H9 (cell line): Measurements from ENCODE around the gene CDH13. TPM values are rescaled to one million over a fixed set of nuclear protein-coding genes. Genes with fewer than 3 reads are reported as not detected.

ENCODE experiments used
- DNase-seq: peaks from one replicate; pipeline ENCODE4 v3.0.0-alpha.2; 2017
- H2AFZ ChIP-seq: one replicate; pipeline ENCODE4 v1.6.1; 2013; ENCODE audit warnings: mild to moderate bottlenecking, low read length, control low read depth, moderate library complexity
- H2AK5ac ChIP-seq: 2 replicates; pipeline ENCODE4 v1.6.1; 2013; ENCODE audit warnings: low read length, control low read depth, mixed read lengths; ENCODE audit not compliant: insufficient read length
- H2BK120ac ChIP-seq: one replicate; pipeline ENCODE4 v1.6.1; 2013; ENCODE audit warnings: low read depth, mild to moderate bottlenecking, low read length, control low read depth, inconsistent platforms; ENCODE audit not compliant: poor library complexity, severe bottlenecking
- H2BK12ac ChIP-seq: 2 replicates; pipeline ENCODE4 v1.6.1; 2013; ENCODE audit warnings: low read length, control low read depth, mixed read lengths, low read depth; ENCODE audit not compliant: insufficient read length
- H2BK15ac ChIP-seq: 2 replicates; pipeline ENCODE4 v1.6.1; 2013; ENCODE audit warnings: low read depth, low read length, control low read depth
- H2BK20ac ChIP-seq: one replicate; pipeline ENCODE4 v1.6.1; 2013; ENCODE audit warnings: low read depth, mild to moderate bottlenecking, low read length, control low read depth, inconsistent platforms; ENCODE audit not compliant: poor library complexity, severe bottlenecking
- H2BK5ac ChIP-seq: 2 replicates; pipeline ENCODE4 v1.6.1; 2013; ENCODE audit warnings: low read length, control low read depth, mixed read lengths; ENCODE audit not compliant: insufficient read length
- H3K14ac ChIP-seq: 2 replicates; pipeline ENCODE4 v1.6.1; 2013; ENCODE audit warnings: low read length, control low read depth; ENCODE audit not compliant: insufficient read depth
- H3K18ac ChIP-seq: 2 replicates; pipeline ENCODE4 v1.6.1; 2013; ENCODE audit warnings: low read depth, mild to moderate bottlenecking, mixed read lengths, low read length, control low read depth; ENCODE audit not compliant: insufficient read length
- H3K23ac ChIP-seq: 2 replicates; pipeline ENCODE4 v1.6.1; 2013; ENCODE audit warnings: low read length, control low read depth, mixed read lengths, low read depth; ENCODE audit not compliant: insufficient read length
- H3K23me2 ChIP-seq: 2 replicates; pipeline ENCODE4 v1.6.1; 2013; ENCODE audit warnings: low read depth, mild to moderate bottlenecking, mixed read lengths, low read length, control low read depth; ENCODE audit not compliant: insufficient read length, poor library complexity, severe bottlenecking
- H3K27ac ChIP-seq: 2 replicates; pipeline ENCODE4 v1.5.1; 2013; ENCODE audit warnings: low read length, control low read depth, mixed read lengths, low read depth; ENCODE audit not compliant: insufficient read length
- H3K27me3 ChIP-seq: 2 replicates; pipeline ENCODE4 v1.6.1; 2013; ENCODE audit warnings: low read length, control low read depth, inconsistent platforms; ENCODE audit not compliant: insufficient read depth
- H3K4ac ChIP-seq: 2 replicates; pipeline ENCODE4 v1.6.1; 2013; ENCODE audit warnings: low read depth, mild to moderate bottlenecking, control low read depth, inconsistent platforms, low read length, moderate library complexity
- H3K4me1 ChIP-seq: 2 replicates; pipeline ENCODE4 v1.6.1; 2013; ENCODE audit warnings: low read length, control low read depth, inconsistent platforms; ENCODE audit not compliant: insufficient read depth
- H3K4me2 ChIP-seq: 2 replicates; pipeline ENCODE4 v1.6.1; 2013; ENCODE audit warnings: low read length, control low read depth, mixed read lengths; ENCODE audit not compliant: insufficient read length, insufficient read depth
- H3K56ac ChIP-seq: 2 replicates; pipeline ENCODE4 v1.6.1; 2013; ENCODE audit warnings: low read depth, mild to moderate bottlenecking, mixed read lengths, low read length, control low read depth; ENCODE audit not compliant: insufficient read length
- H3K79me1 ChIP-seq: 2 replicates; pipeline ENCODE4 v1.6.1; 2013; ENCODE audit warnings: low read depth, mild to moderate bottlenecking, moderate library complexity, low read length, control low read depth, inconsistent platforms; ENCODE audit not compliant: insufficient read depth, poor library complexity, severe bottlenecking
- H3K79me2 ChIP-seq: 2 replicates; pipeline ENCODE4 v1.6.1; 2013; ENCODE audit warnings: low read length, control low read depth, inconsistent platforms; ENCODE audit not compliant: insufficient read depth
- H3K9ac ChIP-seq: 2 replicates; pipeline ENCODE4 v1.6.1; 2013; ENCODE audit warnings: low read length, control low read depth, mixed read lengths; ENCODE audit not compliant: insufficient read length; ENCODE audit errors: extremely low read depth
- H3K9me3 ChIP-seq: one replicate; pipeline ENCODE4 v1.6.1; 2013; ENCODE audit warnings: low read depth, low read length, inconsistent platforms; ENCODE audit not compliant: control insufficient read depth
- H3T11ph ChIP-seq: one replicate; pipeline ENCODE4 v1.6.1; 2013; ENCODE audit warnings: mild to moderate bottlenecking, low read length, control low read depth, inconsistent platforms
- H4K20me1 ChIP-seq: one replicate; pipeline ENCODE4 v1.6.1; 2013; ENCODE audit not compliant: control insufficient read depth, insufficient read length, insufficient read depth
- H4K5ac ChIP-seq: 2 replicates; pipeline ENCODE4 v1.6.1; 2013; ENCODE audit warnings: low read depth, mild to moderate bottlenecking, mixed read lengths, low read length, control low read depth; ENCODE audit not compliant: insufficient read length
- H4K8ac ChIP-seq: replicated peaks from 2 replicates; pipeline ENCODE4 v1.6.1; 2013; ENCODE audit warnings: low read length, control low read depth, mixed read lengths, low read depth; ENCODE audit not compliant: insufficient read length
- H4K91ac ChIP-seq: 2 replicates; pipeline ENCODE4 v1.6.1; 2013; ENCODE audit warnings: low read depth, mild to moderate bottlenecking, moderate library complexity, mixed read lengths, low read length, control low read depth; ENCODE audit not compliant: insufficient read length
- H3K27ac Mint-ChIP-seq, 3 experiments: 2 replicates in 2 of 3; 3 replicates in 1 of 3; pipeline ENCODE4 v1.8.0; 2020 to 2021; ENCODE audit warnings: mixed read lengths in 3 of 3, mild to moderate bottlenecking in 1 of 3, moderate library complexity in 1 of 3
- H3K27me3 Mint-ChIP-seq: 2 replicates; pipeline ENCODE4 v1.8.0; 2021; ENCODE audit warnings: low read depth, mild to moderate bottlenecking, moderate library complexity, mixed read lengths
- H3K36me3 Mint-ChIP-seq, 3 experiments: 2 replicates in 2 of 3; 3 replicates in 1 of 3; pipeline ENCODE4 v1.8.0; 2020 to 2021; ENCODE audit warnings: low read depth in 3 of 3, mixed read lengths in 3 of 3; ENCODE audit not compliant: insufficient read depth in 1 of 3
- H3K4me1 Mint-ChIP-seq, 2 experiments: 2 replicates each; pipeline ENCODE4 v1.8.0; 2020; ENCODE audit warnings: mixed read lengths in 2 of 2
- H3K4me3 Mint-ChIP-seq, 2 experiments: 2 replicates in 1 of 2; 3 replicates in 1 of 2; pipeline ENCODE4 v1.8.0; 2020 to 2021; ENCODE audit warnings: mild to moderate bottlenecking in 2 of 2, mixed read lengths in 2 of 2, moderate library complexity in 1 of 2
- H3K9me3 Mint-ChIP-seq, 2 experiments: 2 replicates in 1 of 2; 3 replicates in 1 of 2; pipeline ENCODE4 v1.8.0; 2020; ENCODE audit warnings: mild to moderate bottlenecking in 2 of 2, mixed read lengths in 2 of 2, moderate library complexity in 1 of 2
- WGBS: extraction: QIAGEN DNeasy Blood & Tissue Kit; methylation state at CpG from one replicate; pipeline ENCODE4 v1.1.7; 2013; ENCODE audit warnings: missing lambda C conversion rate, low lambda C conversion rate, mixed read lengths; ENCODE audit not compliant: insufficient read length; ENCODE audit errors: extremely low coverage; 5-methylcytosine and 5-hydroxymethylcytosine counted together
- total RNA-seq: library from RNA; stranded (reverse); gene quantifications from 2 replicates; pipeline ENCODE4 v1.2.1, GENCODE V29; 2021
- TF ChIP-seq, protein P1 (sequence below): fragments of 200-600 bp; sonication (generic); conservative IDR thresholded peaks from 3 replicates; pipeline ENCODE4 v1.8.0; 2021; ENCODE audit warnings: antibody characterized with exemption, mild to moderate bottlenecking

The CDH13 gene
- total RNA-seq, 1 experiment from 2014 or later: 1.5 TPM

DNA sequence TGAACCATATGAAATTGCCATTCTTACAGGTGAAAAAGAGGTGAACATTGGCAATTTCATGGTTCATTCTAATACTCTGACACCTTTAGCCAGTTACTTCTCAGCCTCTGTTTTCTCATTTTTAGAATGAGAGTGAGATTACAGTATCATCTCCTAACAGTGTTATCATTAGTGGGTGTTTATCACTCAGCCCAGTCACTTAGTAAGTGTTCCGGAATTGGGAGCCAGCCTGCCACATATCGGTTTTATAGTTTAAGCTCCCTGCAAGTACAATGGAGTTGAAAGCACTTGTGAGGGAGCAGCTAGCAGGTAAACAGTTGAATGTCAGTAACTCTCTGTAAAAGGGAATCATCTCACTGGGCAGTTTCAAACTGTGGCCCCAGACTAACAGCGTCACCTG lies 597.9 kb downstream of the CDH13 start:
- Histone ChIP-seq H3K27ac (no peak overlapping the region), H2BK15ac (no peak overlapping the region), H3K79me1 (no peaks in the 10 kb centered on the region), H3K4me2 (no peak overlapping the region), H3K27me3 (no peaks in the 10 kb centered on the region), H3K4me1 (no peaks in the 10 kb centered on the region), H3K9me3 (no peaks in the 10 kb centered on the region), H2BK120ac (no peak overlapping the region), H3K56ac (no peak overlapping the region), H3T11ph (no peak overlapping the region), H3K4ac (no peak overlapping the region), H3K9ac (no peak overlapping the region), H2BK20ac (no peak overlapping the region), H2AK5ac (no peak overlapping the region), H4K20me1 (no peaks in the 10 kb centered on the region), H2AFZ (no peak overlapping the region), H4K8ac (no peak overlapping the region), H3K23ac (no peak overlapping the region), H3K79me2 (no peaks in the 10 kb centered on the region), H4K5ac (no peak overlapping the region), H3K18ac (no peak overlapping the region), H3K23me2 (no peaks in the 10 kb centered on the region), H3K14ac (no peak overlapping the region), H2BK12ac (no peak overlapping the region), H4K91ac (no peak overlapping the region), H2BK5ac (no peak overlapping the region)
- Mint-ChIP-seq H3K27ac (no peak overlapping the region), H3K4me3 (no peak overlapping the region), H3K36me3 (no peaks in the 10 kb centered on the region; a peak in 1 of 7 replicates), H3K27me3 (peaks cover 2% of the 10 kb centered on the region; the same call in 1 of the 2 replicates), H3K9me3 (no peaks in the 10 kb centered on the region), H3K4me1 (no peaks in the 10 kb centered on the region)
- no peak for DNase-seq
- WGBS: no CpG with 5 or more reads among the region's 3 CpGs
- TF ChIP-seq, protein P1, sequence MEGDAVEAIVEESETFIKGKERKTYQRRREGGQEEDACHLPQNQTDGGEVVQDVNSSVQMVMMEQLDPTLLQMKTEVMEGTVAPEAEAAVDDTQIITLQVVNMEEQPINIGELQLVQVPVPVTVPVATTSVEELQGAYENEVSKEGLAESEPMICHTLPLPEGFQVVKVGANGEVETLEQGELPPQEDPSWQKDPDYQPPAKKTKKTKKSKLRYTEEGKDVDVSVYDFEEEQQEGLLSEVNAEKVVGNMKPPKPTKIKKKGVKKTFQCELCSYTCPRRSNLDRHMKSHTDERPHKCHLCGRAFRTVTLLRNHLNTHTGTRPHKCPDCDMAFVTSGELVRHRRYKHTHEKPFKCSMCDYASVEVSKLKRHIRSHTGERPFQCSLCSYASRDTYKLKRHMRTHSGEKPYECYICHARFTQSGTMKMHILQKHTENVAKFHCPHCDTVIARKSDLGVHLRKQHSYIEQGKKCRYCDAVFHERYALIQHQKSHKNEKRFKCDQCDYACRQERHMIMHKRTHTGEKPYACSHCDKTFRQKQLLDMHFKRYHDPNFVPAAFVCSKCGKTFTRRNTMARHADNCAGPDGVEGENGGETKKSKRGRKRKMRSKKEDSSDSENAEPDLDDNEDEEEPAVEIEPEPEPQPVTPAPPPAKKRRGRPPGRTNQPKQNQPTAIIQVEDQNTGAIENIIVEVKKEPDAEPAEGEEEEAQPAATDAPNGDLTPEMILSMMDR: no peak
